HepG2 (cell line): ENCODE data around the gene SLC48A1. TPM values are rescaled to one million over a fixed set of nuclear protein-coding genes. Genes with fewer than 3 reads are reported as not detected.

ENCODE experiments used
- ATAC-seq: fragments of 200-7000 bp; cut with Tn5 transposase; 3 replicates; pipeline ENCODE4 v1.9.1; 2020; ENCODE audit warnings: mild to moderate bottlenecking, moderate library complexity
- BruUV-seq: library from RNA; stranded (reverse); fragments of 400-500 nt; replicated peaks from 2 replicates; lab custom pipeline; 2021; lab: Mats Ljungman, UMichigan
- CTCF ChIA-PET: fragments of 300-600 bp; formaldehyde crosslinking; extraction: SDS; loops from one replicate; lab custom pipeline; 2021; ENCODE audit warnings: low total read pairs, inconsistent platforms, low intra/inter-chr PET ratio; lab: Yijun Ruan, JAX
- POLR2A ChIA-PET: fragments of 350-600 bp; sonication (Branson Sonifier 250); formaldehyde crosslinking; loops from one replicate; lab custom pipeline; 2020; ENCODE audit warnings: antibody characterized with exemption, inconsistent platforms; lab: Yijun Ruan, JAX
- DNase-seq: peaks from one replicate; pipeline ENCODE4 v3.0.0-alpha.2; 2015; ENCODE audit warnings: low spot score
- FAIRE-seq: peaks from 3 replicates; lab custom pipeline; 2011; peaks lifted over from hg19 to GRCh38; lab: Jason Lieb, UNC
- H2AFZ ChIP-seq: one replicate; pipeline ENCODE4 v1.6.1; 2011; ENCODE audit warnings: low read length, inconsistent platforms
- H3K27ac ChIP-seq: fragments of 300-600 bp; 3 replicates; pipeline ENCODE4 v1.8.0; 2011; ENCODE audit warnings: mixed run types, mild to moderate bottlenecking, mixed read lengths, low read length, inconsistent platforms; ENCODE audit not compliant: insufficient read depth; ENCODE audit errors: extremely low read length
- H3K27me3 ChIP-seq, 2 experiments: fragments of 200-600 bp in 1 of 2; 2 replicates in 1 of 2; 3 replicates in 1 of 2; pipeline versions ENCODE4 v1.6.0 to v1.8.0; 2011; ENCODE audit warnings: low read length in 2 of 2, mild to moderate bottlenecking in 2 of 2, moderate library complexity in 2 of 2, inconsistent platforms in 1 of 2; ENCODE audit not compliant: insufficient read depth in 2 of 2, control insufficient read depth in 1 of 2
- H3K36me3 ChIP-seq, 2 experiments: fragments of 200-600 bp in 1 of 2; replicated peaks in 1 of 2; 2 replicates in 1 of 2; 3 replicates in 1 of 2; pipeline versions ENCODE4 v1.5.1 to v1.8.0; 2011; ENCODE audit warnings: low read length in 2 of 2, inconsistent platforms in 1 of 2; ENCODE audit not compliant: insufficient read depth in 2 of 2, control insufficient read depth in 1 of 2
- H3K4me1 ChIP-seq: 2 replicates; pipeline ENCODE4 v1.5.1; 2012; ENCODE audit warnings: low read length, inconsistent platforms; ENCODE audit not compliant: insufficient read depth
- H3K4me2 ChIP-seq: 2 replicates; pipeline ENCODE4 v1.6.0; 2011; ENCODE audit warnings: low read depth, low read length, inconsistent platforms
- H3K4me3 ChIP-seq, 3 experiments: fragments of 200-600 bp in 1 of 3; sonication (generic), shearing (Covaris generic) in 1 of 3; replicated peaks in 1 of 3; 2 replicates each; pipeline ENCODE4 v1.5.1; 2011 to 2016; ENCODE audit warnings: low read length in 3 of 3, inconsistent platforms in 2 of 3, low read depth in 2 of 3, mild to moderate bottlenecking in 2 of 3, control low read depth in 1 of 3, mixed read lengths in 1 of 3; ENCODE audit not compliant: insufficient read depth in 1 of 3
- H3K79me2 ChIP-seq: one replicate; pipeline ENCODE4 v1.6.1; 2011; ENCODE audit warnings: low read length, inconsistent platforms; ENCODE audit not compliant: insufficient read depth
- H3K9ac ChIP-seq: 2 replicates; pipeline ENCODE4 v1.6.0; 2011; ENCODE audit warnings: mild to moderate bottlenecking, low read depth, low read length, inconsistent platforms; ENCODE audit not compliant: insufficient read depth
- H3K9me3 ChIP-seq: 2 replicates; pipeline ENCODE4 v1.5.1; 2012; ENCODE audit warnings: mild to moderate bottlenecking, low read length
- H4K20me1 ChIP-seq: 2 replicates; pipeline ENCODE4 v1.6.0; 2011; ENCODE audit warnings: inconsistent platforms, mild to moderate bottlenecking, low read length, moderate library complexity; ENCODE audit not compliant: insufficient read depth
- GZF1 ChIP-seq: sonication (generic); formaldehyde crosslinking; IDR thresholded peaks from 2 replicates; pipeline ENCODE4 v1.5.1; 2020; ENCODE audit warnings: mild to moderate bottlenecking, missing genetic modification reagents
- HNRNPLL ChIP-seq: fragments of 200-400 bp; formaldehyde crosslinking; IDR thresholded peaks from 2 replicates; pipeline ENCODE4 v1.6.1; 2017; ENCODE audit warnings: mild to moderate bottlenecking, low read depth, low read length; ENCODE audit not compliant: poor library complexity, severe bottlenecking
- KDM2A ChIP-seq: sonication (generic); formaldehyde crosslinking; IDR thresholded peaks from 2 replicates; pipeline ENCODE4 v1.4.0; 2020; ENCODE audit warnings: low read depth, missing genetic modification reagents, borderline replicate concordance
- PBX2 ChIP-seq: IDR thresholded peaks from 2 replicates; pipeline ENCODE4 v1.6.1; 2016; ENCODE audit warnings: control low read depth
- ZNF143 ChIP-seq: sonication (generic); formaldehyde crosslinking; IDR thresholded peaks from 2 replicates; pipeline ENCODE4 v1.4.0; 2020; ENCODE audit warnings: missing genetic modification reagents
- ZNF160 ChIP-seq: sonication (generic); formaldehyde crosslinking; IDR thresholded peaks from 2 replicates; pipeline ENCODE4 v1.8.0; 2022; ENCODE audit warnings: mild to moderate bottlenecking, inconsistent platforms, missing genetic modification reagents
- ZNF234 ChIP-seq: sonication (generic); formaldehyde crosslinking; conservative IDR thresholded peaks from 2 replicates; pipeline ENCODE4 v1.5.1; 2020; ENCODE audit warnings: mild to moderate bottlenecking, missing genetic modification reagents
- ZNF235 ChIP-seq: sonication (generic); formaldehyde crosslinking; IDR thresholded peaks from 2 replicates; pipeline ENCODE4 v1.8.1; 2023; ENCODE audit warnings: mild to moderate bottlenecking, missing genetic modification reagents, borderline replicate concordance
- ZNF44 ChIP-seq: sonication (generic); formaldehyde crosslinking; IDR thresholded peaks from 2 replicates; pipeline ENCODE4 v1.5.1; 2020; ENCODE audit warnings: mild to moderate bottlenecking, missing genetic modification reagents
- ZNF7 ChIP-seq: IDR thresholded peaks from 2 replicates; pipeline ENCODE4 v1.6.1; 2016; ENCODE audit warnings: missing biosample characterization, missing genetic modification reagents
- ZNF709 ChIP-seq: sonication (generic); formaldehyde crosslinking; IDR thresholded peaks from 2 replicates; pipeline ENCODE4 v1.5.0; 2020; ENCODE audit warnings: mild to moderate bottlenecking, missing genetic modification reagents
- ZNF891 ChIP-seq: sonication (generic); formaldehyde crosslinking; IDR thresholded peaks from 2 replicates; pipeline ENCODE4 v1.5.0; 2020; ENCODE audit warnings: mild to moderate bottlenecking, missing genetic modification reagents
- WGBS: methylation state at CpG from one replicate; pipeline ENCODE4 v1.1.6; 2017; ENCODE audit warnings: low lambda C conversion rate; 5-methylcytosine and 5-hydroxymethylcytosine counted together
- in situ Hi-C: cut with HindIII; loops from 2 replicates; pipeline ENCODE4 v1.10.0; 2017; ENCODE audit warnings: low pct_unique_long_range_greater_than_20kb; ENCODE audit not compliant: extremely low pct_ligation_motif_present
- intact Hi-C: fragments of 100-400 bp; cut with micrococcal nuclease; formaldehyde crosslinking; loops from one replicate; pipeline ENCODE4 v1.10.0; 2022; ENCODE audit not compliant: unreplicated experiment
- polyA plus RNA-seq, 8 experiments: library from polyadenylated mRNA; depleted of rRNA in 3 of 8; stranded (reverse) in 7 of 8; unstranded in 1 of 8; fragments of >200 nt; fragmentation: Illumina TruSeq in 4 of 8; extraction: Trizol in 4 of 8; gene quantifications; 2 replicates each; pipeline versions ENCODE4 v1.2.1 to v1.2.3, GENCODE V29; 2011 to 2016; ENCODE audit warnings: low read depth in 4 of 8, missing spikeins in 1 of 8, mixed read lengths in 1 of 8; ENCODE audit not compliant: insufficient read depth in 1 of 8
- total RNA-seq, 5 experiments: library from RNA; depleted of rRNA; stranded (reverse); fragments of >200 nt; fragmentation: Illumina TruSeq; extraction: Trizol; gene quantifications; 2 replicates each; pipeline ENCODE4 v1.2.3, GENCODE V29; 2016; ENCODE audit warnings: low read depth in 1 of 5

The SLC48A1 gene
- total and polyA plus RNA-seq, 2 of the 13 experiments (the other 11 are each of a cell fraction or from before 2014, with no cell fraction given), result 2.2 to 3.7 TPM

GRCh38 chr12:47731723-47732122, 41.3 kb upstream of the SLC48A1 start:
- H3K9me3 ChIP-seq, result no peaks in the 10 kb centered on the region
- peaks cover 7 to 13% of the 10 kb centered on the region in 2 experiments; a peak in 4 of 5 replicates for H3K27me3 ChIP-seq
- no peak overlapping the region for H3K4me3 ChIP-seq
- POLR2A ChIA-PET, result no interaction called here
- H4K20me1 ChIP-seq, result no peaks in the 10 kb centered on the region
- no peak overlapping the region for H3K27ac ChIP-seq
- BruUV-seq, result no TSS peak
- in situ Hi-C loops, result no loop called here
- DNase-seq (no peak), FAIRE-seq (no peak), ATAC-seq (no peak)
- no peaks in the 10 kb centered on the region for H3K79me2 ChIP-seq
- no peaks in the 10 kb centered on the region for H3K36me3 ChIP-seq
- WGBS, result 30% methylated on average over 3 of the region's 5 CpGs
- TF ChIP-seq ZNF709 (CRISPR knock-in tag) (no peak), ZNF7 (CRISPR knock-in tag) (no peak), HNRNPLL (no peak), GZF1 (no peak), ZNF235 (CRISPR knock-in tag) (no peak), PBX2 (CRISPR knock-in tag) (no peak), ZNF234 (CRISPR knock-in tag) (no peak), ZNF891 (CRISPR knock-in tag) (no peak), ZNF143 (CRISPR knock-in tag) (no peak), ZNF44 (CRISPR knock-in tag) (no peak), KDM2A (no peak), ZNF160 (CRISPR knock-in tag) (no peak)
- H3K4me2 ChIP-seq, result no peak overlapping the region
- intact Hi-C loops, result no loop called here
- CTCF ChIA-PET, result no interaction called here
- H3K4me1 ChIP-seq, result peaks cover 2% of the 10 kb centered on the region
- H2AFZ ChIP-seq, result no peak overlapping the region
- H3K9ac ChIP-seq, result no peak overlapping the region
